Nephron (organoid): ENCODE results near the gene FILIP1.
A peak's percentile ranks its signal among the peaks of the same experiment; 100 is the strongest.

Experiments used
- H3K27ac Mint-ChIP-seq, 3 experiments: 2 replicates each; pipeline ENCODE4 v1.8.0; 2020; ENCODE audit warnings: mixed read lengths in 3 of 3, mild to moderate bottlenecking in 2 of 3, moderate library complexity in 1 of 3
- H3K27me3 Mint-ChIP-seq: 2 replicates; pipeline ENCODE4 v1.8.0; 2021; ENCODE audit warnings: low read depth, mild to moderate bottlenecking, moderate library complexity, mixed read lengths
- H3K36me3 Mint-ChIP-seq: 2 replicates; pipeline ENCODE4 v1.8.0; 2020; ENCODE audit warnings: low read depth, mixed read lengths
- H3K4me1 Mint-ChIP-seq: 2 replicates; pipeline ENCODE4 v1.8.0; 2020; ENCODE audit warnings: mixed read lengths
- H3K4me3 Mint-ChIP-seq, 3 experiments: 2 replicates each; pipeline ENCODE4 v1.8.0; 2020; ENCODE audit warnings: mild to moderate bottlenecking in 3 of 3, mixed read lengths in 3 of 3, moderate library complexity in 2 of 3
- H3K9me3 Mint-ChIP-seq: 2 replicates; pipeline ENCODE4 v1.8.0; 2020; ENCODE audit warnings: mixed read lengths
- TF ChIP-seq, protein P1 (sequence below), 3 experiments: fragments of 200-600 bp; sonication (generic); IDR thresholded peaks; one replicate each; pipeline ENCODE4 v1.5.0; 2021; ENCODE audit warnings: antibody characterized with exemption in 3 of 3; ENCODE audit not compliant: unreplicated experiment in 3 of 3

FILIP1 gene

GRCh38 chr6:75317503-75318206, 175.9 kb downstream of the FILIP1 start:
- peaks cover 4% of the 10 kb centered on the region for H3K27me3 Mint-ChIP-seq
- no peaks in the 10 kb centered on the region for H3K9me3 Mint-ChIP-seq
- TF ChIP-seq, protein P1, sequence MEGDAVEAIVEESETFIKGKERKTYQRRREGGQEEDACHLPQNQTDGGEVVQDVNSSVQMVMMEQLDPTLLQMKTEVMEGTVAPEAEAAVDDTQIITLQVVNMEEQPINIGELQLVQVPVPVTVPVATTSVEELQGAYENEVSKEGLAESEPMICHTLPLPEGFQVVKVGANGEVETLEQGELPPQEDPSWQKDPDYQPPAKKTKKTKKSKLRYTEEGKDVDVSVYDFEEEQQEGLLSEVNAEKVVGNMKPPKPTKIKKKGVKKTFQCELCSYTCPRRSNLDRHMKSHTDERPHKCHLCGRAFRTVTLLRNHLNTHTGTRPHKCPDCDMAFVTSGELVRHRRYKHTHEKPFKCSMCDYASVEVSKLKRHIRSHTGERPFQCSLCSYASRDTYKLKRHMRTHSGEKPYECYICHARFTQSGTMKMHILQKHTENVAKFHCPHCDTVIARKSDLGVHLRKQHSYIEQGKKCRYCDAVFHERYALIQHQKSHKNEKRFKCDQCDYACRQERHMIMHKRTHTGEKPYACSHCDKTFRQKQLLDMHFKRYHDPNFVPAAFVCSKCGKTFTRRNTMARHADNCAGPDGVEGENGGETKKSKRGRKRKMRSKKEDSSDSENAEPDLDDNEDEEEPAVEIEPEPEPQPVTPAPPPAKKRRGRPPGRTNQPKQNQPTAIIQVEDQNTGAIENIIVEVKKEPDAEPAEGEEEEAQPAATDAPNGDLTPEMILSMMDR (IDR thresholded peaks at IDR 0.05; ENCODE audit: unreplicated experiment in 3 of 3): no peak
- H3K27ac Mint-ChIP-seq: peak overlapping the region in 2 of 3 experiments; percentile 7 to 70
- H3K36me3 Mint-ChIP-seq: no peaks in the 10 kb centered on the region
- H3K4me1 Mint-ChIP-seq: peaks cover 23% of the 10 kb centered on the region
- H3K4me3 Mint-ChIP-seq: no peak overlapping the region

DNA sequence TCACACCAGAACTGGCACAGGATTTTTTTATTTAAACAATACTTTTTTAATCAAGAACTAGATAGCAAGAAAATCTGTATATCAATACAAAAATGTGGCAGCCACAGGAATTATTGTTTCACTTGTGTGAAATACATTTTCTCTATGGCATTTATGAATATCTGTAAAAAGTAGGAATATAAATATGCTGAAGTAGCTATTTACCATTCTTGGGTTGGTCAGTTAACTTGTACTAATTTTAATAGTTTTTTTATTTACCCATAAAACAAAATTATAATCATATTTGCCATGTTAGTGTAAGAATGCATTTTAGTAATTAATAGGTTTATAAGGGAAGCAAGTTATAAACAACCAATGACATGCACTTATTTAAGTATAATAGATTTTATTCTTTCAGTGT, 177.6 kb downstream of the FILIP1 start:
- no peak overlapping the region for H3K27ac Mint-ChIP-seq
- no peak overlapping the region for H3K4me3 Mint-ChIP-seq
- H3K36me3 Mint-ChIP-seq: no peaks in the 10 kb centered on the region
- no peaks in the 10 kb centered on the region for H3K9me3 Mint-ChIP-seq
- peaks cover 23% of the 10 kb centered on the region for H3K4me1 Mint-ChIP-seq
- peaks cover 4% of the 10 kb centered on the region for H3K27me3 Mint-ChIP-seq
- TF ChIP-seq, protein P1 (IDR thresholded peaks at IDR 0.05; ENCODE audit: unreplicated experiment in 3 of 3): no peak

DNA sequence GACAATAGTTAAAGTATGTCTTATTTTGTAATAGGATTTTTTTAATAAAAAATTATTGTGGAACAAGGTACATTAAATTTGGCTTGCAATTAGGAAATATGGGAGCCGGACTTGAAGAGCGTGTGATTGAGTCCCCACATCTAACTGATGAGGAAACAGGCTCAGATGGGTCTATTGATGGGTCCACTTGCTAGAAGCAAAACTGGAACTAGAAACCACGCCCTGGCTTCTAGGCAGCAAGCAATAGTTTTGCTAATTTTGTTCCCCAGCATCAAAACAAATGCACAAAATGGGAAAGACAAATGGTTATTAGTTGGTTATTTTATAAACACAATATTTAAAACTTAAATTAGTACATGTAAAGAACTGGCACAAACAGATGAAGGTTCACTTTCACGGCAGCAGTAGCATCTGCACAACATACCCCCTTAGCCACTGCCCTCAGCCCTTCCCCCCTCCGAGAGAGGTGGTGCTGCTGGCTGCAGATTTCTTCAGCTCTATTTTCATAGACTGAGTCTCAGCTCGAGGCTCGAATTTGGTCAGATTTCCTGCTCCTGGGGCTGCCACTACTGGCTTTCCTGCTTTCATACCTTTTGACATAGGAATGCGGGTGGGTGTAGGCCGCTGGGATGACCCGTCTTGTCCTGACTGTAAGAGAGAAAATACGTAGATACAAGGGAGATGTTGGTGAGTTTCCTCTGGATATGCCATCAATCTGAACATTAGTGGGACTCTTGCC, 185.2 kb downstream of the FILIP1 start:
- Mint-ChIP-seq H3K9me3 (no peaks in the 10 kb centered on the region), H3K4me1 (peaks cover 13% of the 10 kb centered on the region), H3K27ac (no peak overlapping the region), H3K4me3 (no peak overlapping the region), H3K36me3 (no peaks in the 10 kb centered on the region), H3K27me3 (no peaks in the 10 kb centered on the region)
- TF ChIP-seq, protein P1 (IDR thresholded peaks at IDR 0.05; ENCODE audit: unreplicated experiment in 3 of 3): no peak

GRCh38 chr6:75307364-75308004, 186.1 kb downstream of the FILIP1 start:
- H3K4me1 Mint-ChIP-seq: peaks cover 13% of the 10 kb centered on the region
- H3K27me3 Mint-ChIP-seq: no peaks in the 10 kb centered on the region
- H3K4me3 Mint-ChIP-seq: no peak overlapping the region
- H3K9me3 Mint-ChIP-seq: no peaks in the 10 kb centered on the region
- H3K36me3 Mint-ChIP-seq: no peaks in the 10 kb centered on the region
- TF ChIP-seq, protein P1 (IDR thresholded peaks at IDR 0.05; ENCODE audit: unreplicated experiment in 3 of 3): no peak
- no peak overlapping the region for H3K27ac Mint-ChIP-seq

DNA sequence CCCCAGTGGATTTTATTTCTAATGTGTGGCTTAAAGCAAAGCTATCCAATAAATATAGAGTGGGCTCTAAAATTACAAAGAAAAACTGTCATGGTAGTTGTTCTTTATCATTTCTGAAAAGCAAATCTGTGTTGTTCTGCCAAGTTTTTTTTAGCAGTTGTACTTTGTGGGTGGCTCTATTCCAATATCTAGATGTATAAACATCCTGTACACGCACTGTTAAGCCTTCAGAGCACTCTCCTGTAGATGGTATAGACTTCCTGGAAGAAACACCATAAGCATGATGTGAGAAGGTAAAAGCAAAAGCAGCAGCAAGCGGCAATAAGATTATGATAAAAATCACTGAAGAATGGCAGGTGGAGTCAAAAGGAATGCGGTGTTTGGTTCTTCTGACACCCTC, 187.5 kb downstream of the FILIP1 start:
- peak overlapping the region in 1 of 3 experiments; percentile 21 for H3K4me3 Mint-ChIP-seq
- peaks cover 13% of the 10 kb centered on the region for H3K4me1 Mint-ChIP-seq
- TF ChIP-seq, protein P1 (IDR thresholded peaks at IDR 0.05; ENCODE audit: unreplicated experiment in 3 of 3): no peak
- H3K9me3 Mint-ChIP-seq: no peaks in the 10 kb centered on the region
- no peaks in the 10 kb centered on the region for H3K36me3 Mint-ChIP-seq
- no peaks in the 10 kb centered on the region for H3K27me3 Mint-ChIP-seq
- peak overlapping the region; percentile 42 to 87 (median 79) for H3K27ac Mint-ChIP-seq
